HG03060 (cell line): ENCODE data around the gene NRG2.

Experiments
- ATAC-seq: cut with Tn5 transposase; IDR thresholded peaks from one replicate; pipeline ENCODE4 v1.9.1; 2021; ENCODE audit warnings: low read depth, moderate number of reproducible peaks; ENCODE audit not compliant: unreplicated experiment

NRG2 gene

GRCh38 chr5:140041492-140042392 lies 1.4 kb downstream of the NRG2 start:
- no peak for ATAC-seq

- ATAC-seq, result no peak
These were observed 2.0 kb downstream of the NRG2 start for GRCh38 chr5:140041099-140041491.

- no peak for ATAC-seq
These were observed 2.7 kb downstream of the NRG2 start for GRCh38 chr5:140040358-140040757.

GRCh38 chr5:140039561-140039960 lies 3.5 kb downstream of the NRG2 start:
- no peak for ATAC-seq

- ATAC-seq, result no peak
These were observed 4.6 kb downstream of the NRG2 start for GRCh38 chr5:140038373-140038957.

- no peak for ATAC-seq
These were observed 6.1 kb downstream of the NRG2 start for GRCh38 chr5:140037012-140037411.

- no peak for ATAC-seq
These were observed 7.2 kb downstream of the NRG2 start for GRCh38 chr5:140035881-140036280.

- ATAC-seq, result no peak
These were observed 9.9 kb downstream of the NRG2 start for GRCh38 chr5:140033037-140033760.

- ATAC-seq, result no peak
These were observed 10.8 kb downstream of the NRG2 start for GRCh38 chr5:140032296-140032695.

- no peak for ATAC-seq
These were observed 15.3 kb downstream of the NRG2 start for GRCh38 chr5:140027807-140028206.

- ATAC-seq, result no peak
These were observed 17.4 kb downstream of the NRG2 start for GRCh38 chr5:140025736-140026135.

- no peak for ATAC-seq
These were observed 18.2 kb downstream of the NRG2 start for GRCh38 chr5:140024928-140025327.

- ATAC-seq, result no peak
These were observed 19.4 kb downstream of the NRG2 start for GRCh38 chr5:140023611-140024191.

GRCh38 chr5:140020601-140021177 lies 22.4 kb downstream of the NRG2 start:
- ATAC-seq, result no peak

GRCh38 chr5:140018920-140019644 lies 24.0 kb downstream of the NRG2 start:
- ATAC-seq, result no peak

- no peak for ATAC-seq
These were observed 24.6 kb downstream of the NRG2 start for GRCh38 chr5:140018517-140018916.

- ATAC-seq, result no peak
These were observed 25.0 kb downstream of the NRG2 start for GRCh38 chr5:140018096-140018481.

- no peak for ATAC-seq
These were observed 25.6 kb downstream of the NRG2 start for GRCh38 chr5:140017397-140018095.

GRCh38 chr5:140015706-140016105 lies 27.4 kb downstream of the NRG2 start:
- ATAC-seq, result no peak
